GM18858 (cell line): ENCODE data around the gene CIAPIN1.
"Not testable (repeated sequence)": the region's sequence is repeated elsewhere in the genome, so short reads cannot be mapped to it uniquely, and the experiment has no call there.

Experiments
- ATAC-seq: cut with Tn5 transposase; IDR thresholded peaks from one replicate; pipeline ENCODE4 v1.9.1; 2021; ENCODE audit not compliant: unreplicated experiment

Gene CIAPIN1

DNA sequence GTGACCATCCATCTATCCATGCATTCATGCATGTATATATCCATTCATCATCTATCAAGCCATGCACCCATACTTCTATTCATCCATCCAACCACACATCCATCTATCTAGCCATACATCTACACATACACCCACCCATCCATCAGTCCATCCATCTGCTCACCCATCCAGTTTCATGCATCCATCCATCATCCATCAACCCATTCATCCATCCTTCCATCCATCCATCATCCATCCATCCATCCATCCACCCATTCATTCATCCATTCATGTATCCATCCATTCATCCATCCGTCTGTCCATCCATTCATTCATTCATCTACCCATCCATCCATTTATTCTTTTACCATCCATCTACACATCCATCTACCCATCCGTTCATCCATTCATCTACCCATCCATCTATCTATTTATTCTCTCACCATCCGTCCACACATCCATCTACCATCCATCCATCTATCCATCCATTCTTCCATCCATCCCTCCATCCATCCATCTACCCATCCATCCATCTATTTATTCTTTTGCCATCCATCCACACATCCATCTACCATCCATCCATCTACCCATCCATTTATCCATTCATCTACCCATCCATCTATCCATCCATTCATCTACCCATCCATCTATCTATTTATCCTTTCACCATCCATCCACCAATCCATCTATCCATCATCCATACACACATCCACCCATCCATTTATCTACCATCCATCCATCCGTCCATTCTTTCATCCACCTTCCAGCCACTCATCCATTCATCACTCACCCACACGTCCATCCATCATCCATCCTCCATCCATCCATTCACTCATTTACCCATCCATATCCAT lies 39.4 kb downstream of the CIAPIN1 start:
- ATAC-seq = no peak

DNA sequence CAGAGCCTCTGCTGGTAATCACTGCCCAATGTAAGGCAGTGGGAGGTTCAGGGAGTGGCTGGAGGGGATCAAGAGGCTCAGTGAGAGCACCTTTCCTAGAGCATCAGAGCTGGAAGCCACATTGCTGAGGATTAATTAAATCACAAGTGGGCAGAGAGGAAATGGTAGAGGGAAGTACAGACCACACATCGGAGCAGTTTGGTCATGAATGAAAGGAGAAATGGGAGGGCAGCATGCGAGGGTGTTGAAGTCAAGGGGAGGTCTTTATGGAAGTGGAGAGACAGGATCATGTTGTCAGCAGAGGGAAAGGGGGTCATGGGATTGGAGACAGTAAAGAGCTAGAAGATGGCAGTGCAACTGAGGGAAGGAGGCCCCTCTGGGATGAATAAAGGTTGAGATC lies 40.3 kb downstream of the CIAPIN1 start:
- no peak for ATAC-seq

DNA sequence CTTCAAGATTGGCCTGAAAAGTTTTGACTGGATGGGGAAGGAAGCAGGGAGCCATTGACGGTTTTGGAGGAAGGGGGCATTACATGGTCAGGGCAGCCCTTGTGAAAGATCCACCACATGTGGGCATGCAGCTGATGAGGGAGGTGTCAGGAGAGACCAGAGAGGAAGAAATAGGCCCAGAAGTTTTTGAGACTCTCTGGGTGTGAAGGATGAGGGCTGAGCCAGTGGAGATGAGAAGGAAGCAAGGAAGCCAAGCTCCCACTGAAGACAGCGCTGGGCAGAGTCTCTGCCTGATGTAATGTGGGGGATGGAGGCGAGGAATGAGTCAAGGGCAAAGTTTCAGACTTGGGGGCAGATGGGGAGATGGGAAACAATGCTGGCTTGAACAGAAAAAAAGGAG lies 42.1 kb downstream of the CIAPIN1 start:
- no peak for ATAC-seq

DNA sequence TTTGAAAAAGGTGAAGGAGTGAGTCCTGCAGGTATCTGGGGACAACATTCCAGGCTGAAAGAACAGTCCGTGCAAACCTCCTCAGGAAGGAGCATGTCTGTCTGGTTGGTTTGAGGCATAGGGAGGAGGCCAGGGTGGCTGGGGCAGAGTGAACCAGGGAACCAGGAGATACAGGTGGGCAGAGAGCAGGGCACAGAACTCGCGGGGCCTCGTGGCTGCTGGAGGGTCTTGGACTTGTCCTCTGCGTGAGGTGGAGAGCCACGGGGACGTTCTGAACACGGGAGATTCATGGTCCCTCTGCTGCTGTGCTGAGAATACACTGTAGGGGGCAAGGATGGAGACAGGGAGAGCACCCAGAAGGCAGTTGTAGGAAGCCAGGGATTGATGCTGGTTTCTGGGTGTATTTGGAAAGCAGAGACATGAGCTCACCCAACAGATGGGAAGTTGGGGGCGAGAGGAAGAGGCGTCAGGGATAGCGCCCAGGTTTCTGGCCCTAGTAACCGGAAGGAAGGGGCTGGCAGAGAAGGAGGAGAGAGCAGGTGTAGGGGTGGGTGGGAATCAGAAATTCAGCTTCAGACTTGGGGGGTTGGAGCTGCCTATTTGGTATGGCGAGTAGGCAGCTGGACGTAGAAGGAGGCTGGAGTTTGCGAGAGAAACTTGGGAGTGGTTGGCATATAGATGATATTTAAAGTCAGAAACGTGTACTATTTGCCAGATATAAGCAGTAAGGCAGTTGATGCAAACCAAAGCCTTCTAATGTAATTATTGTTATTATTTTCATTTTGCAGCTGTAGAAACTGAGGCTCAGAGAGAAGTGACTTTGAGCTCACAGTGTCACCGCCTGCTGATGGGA lies 43.0 kb downstream of the CIAPIN1 start, which contains the start of gene CCL17:
Gene CCL17, plus strand, starts transcription at position 803 of the 853 bp plus-strand sequence. CDS start 9,166 bp downstream, outside the sequence.
- ATAC-seq = no peak

DNA sequence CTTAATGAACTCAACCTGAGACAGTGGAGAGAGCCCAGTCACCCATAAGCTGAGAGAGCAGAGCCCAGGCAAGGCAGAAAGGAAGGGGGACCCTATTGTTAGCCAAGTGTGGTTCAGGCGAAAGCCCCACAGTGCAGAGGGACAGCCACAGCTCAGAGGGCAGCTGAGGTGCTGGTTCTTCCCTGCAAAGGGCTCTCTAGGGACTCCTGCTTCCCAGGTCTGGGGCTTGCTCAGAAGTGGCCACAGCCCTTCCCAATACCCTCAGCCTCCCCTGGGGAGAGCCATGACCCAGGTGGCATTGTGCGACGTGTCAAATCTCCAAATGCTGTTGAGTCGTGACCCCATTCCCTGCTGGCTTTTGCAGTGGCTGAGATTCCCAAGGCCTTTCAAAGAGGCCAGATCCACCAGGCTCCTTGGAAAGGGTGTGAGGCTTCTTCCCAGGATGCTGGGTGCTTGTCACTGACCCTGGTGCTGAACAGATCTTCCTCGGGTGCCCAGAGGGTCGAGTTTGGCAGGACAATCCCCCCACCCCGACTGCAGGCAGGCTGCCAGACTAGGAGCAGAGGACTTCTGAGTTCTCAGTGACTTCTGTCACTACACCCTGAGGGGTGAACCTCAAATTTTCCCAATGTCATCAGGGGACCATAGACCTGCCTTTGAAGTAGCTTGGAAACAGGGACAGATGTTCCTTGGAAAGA lies 45.1 kb downstream of the CIAPIN1 start:
- no peak for ATAC-seq

DNA sequence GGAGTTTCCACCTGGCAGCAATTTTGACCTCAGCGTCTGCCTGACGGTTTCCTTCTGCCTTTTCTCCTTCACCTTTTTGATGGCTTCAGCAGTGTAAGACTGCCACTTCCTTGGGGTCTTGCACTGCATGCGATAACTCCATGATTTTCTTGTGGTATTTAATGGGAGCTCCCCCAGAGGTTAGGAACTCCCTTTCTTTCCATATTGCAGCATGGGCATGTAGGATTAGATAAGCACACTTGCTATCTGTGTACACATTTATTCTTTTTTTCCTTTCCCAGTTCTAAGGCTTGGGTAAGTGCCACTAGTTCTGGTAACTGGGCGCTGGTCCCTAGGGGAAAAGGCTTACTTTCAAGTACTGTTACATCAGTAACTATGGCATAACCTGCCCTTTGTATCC lies 49.7 kb downstream of the CIAPIN1 start:
- not testable (repeated sequence) for ATAC-seq

DNA sequence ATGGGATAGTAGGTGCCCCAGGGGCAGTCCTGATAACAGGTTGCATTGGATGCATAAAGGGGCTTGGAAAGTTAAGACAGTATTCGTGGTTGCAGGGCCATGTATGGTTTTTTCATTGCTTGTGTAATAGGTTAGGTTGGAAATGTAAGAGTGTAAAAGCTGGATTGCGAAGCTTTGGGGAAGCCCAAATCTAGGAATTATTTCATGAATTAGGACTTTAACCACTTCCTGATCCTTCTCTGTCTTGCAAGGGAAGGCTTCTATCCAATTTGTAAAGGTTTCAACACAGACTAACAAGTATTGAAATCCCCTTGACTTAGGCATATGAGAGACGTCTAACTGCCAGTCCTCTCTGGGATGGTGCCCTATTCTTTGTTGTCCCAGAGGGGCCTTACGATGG lies 50.4 kb downstream of the CIAPIN1 start:
- no peak for ATAC-seq

DNA sequence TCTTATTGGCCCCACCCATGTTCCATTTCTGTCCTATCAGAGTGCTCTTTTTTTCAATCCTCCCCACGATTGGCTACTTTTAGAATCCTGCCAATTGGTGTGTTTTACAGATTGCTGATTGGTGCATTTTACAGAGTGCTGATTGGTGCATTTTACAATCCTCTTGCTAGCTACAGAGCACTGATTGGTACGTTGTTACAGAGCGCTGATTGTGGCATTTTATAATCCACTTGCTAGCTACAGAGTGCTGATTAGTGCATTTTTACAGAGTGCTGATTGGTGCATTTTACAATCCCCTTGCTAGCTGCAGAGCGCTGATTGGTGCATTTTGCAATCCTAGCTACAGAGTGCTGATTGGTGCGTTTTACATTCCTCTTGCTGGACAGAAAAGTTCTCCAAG lies 52.2 kb downstream of the CIAPIN1 start:
- ATAC-seq = no peak

DNA sequence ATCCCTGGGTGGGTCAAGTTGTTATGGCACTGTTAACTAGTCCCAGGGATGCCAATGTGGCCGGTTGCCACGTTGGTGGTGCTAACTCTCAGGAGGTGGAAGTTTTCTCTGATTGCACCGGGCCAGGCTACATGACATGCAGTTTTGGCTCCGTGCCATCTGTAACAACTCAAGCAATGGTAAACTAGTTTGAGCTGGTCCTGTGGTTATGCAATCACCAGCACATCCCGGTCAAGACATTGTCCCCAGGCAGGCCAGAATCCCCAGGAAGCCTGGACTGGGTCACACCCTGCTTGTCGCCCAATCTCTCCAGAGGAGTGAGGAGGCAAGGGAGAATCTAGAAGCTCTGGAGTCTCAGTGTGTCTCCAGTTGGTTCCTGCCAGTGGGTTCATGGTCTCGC lies 52.7 kb downstream of the CIAPIN1 start:
- ATAC-seq = no peak

DNA sequence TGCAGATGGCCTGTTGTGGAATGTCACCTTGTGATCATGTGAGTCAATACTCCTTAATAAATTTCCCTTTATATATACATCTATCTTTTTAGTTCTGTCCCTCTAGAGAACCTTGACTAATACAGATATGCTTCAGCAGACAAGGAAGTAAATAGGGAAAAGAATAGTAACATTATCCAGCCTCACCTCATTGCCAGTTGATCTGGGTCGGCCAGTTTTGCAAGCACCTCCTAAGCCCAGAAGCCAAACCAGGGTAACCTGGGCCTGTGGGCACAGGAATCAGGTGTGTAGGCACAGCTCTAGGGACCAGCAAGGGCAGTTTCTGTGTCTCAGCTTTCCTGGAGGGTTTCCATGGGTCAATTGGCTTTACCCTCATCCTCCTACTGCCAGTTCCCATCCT lies 54.5 kb downstream of the CIAPIN1 start:
- no peak for ATAC-seq

DNA sequence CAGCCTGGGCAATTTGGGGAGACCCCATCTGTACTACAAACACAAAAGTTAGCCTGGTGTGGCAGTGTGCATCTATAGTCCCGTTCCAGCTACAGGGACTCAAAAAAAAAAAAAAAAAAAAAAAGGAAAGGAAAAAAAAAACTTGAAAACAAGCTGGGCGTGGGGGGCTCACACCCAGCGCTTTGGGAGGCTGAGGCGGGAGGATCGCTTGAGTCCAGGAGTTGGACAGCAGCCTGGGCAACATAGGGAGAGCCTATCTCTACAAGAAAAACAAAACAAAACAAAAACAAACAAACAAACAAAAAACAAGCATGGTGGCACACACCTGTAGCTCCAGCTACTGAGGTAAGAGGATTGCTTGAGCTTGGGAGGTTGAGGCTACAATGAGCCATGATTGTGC lies 55.5 kb downstream of the CIAPIN1 start:
- ATAC-seq = no peak

DNA sequence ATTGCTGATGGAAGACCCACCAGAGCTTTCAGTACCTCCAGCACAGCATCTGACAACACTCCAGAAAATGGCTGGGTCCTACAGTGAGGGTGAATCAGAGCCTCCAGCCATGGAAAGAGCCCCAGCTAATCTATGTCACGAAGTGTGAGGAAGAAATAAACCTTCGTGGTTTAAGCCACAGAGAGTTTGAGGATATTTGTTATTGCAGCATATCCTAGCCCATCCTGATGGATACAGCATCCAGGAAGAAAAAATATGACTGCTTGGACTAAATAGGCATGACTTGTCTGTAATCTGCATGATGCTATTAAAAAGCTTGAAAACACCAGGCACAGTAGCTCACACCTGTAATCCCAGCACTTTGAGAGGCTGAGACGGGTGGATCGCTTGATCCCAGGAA lies 55.9 kb downstream of the CIAPIN1 start:
- ATAC-seq = no peak

DNA sequence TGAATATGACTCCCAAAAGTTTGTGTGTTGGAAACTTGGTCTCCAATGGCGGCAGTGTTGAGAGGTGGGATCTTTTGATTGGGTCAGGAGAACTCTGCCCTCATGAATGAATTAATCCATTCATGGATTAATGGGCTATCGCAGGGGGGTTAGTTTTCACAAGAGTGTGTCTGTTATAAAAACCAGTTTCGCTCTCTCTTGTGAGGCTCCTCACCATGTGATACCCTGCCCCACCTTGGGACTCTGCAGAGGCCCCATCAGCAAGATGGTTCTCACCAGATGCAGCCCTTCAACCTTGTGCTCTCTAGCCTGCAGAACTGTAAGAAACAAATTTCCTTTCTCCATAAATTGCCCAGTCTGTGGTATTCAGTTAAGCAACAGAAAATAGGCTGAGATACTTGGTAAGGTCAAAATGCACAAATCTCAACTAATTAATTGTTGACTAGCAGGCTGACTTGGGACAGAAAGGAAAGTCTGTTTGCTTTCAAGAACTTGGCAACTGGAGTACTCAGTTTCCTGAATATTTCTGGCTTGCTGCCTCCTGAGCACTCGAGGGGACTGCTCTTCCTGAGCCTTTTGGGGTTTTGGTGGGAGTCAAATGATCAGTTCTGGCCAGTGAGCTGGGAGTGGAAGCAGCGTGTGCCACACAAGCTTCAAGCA lies 56.4 kb downstream of the CIAPIN1 start:
- no peak for ATAC-seq

DNA sequence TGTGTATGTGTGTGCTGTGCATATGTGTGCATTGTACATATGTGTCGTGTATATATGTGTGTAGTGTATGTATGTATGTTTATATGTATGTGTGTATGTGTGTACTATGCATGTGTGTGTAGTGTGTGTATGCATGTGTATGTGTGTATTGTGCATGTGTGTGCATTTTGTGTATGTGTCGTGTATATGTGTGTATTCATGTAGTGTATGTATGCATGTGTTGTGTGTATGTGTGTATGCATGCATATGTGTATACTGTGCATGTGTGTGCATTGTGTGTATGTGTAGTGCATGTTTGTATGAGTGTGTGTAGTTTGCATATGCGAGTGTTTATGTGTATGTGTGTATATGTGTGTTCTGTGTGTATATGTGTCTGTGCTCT lies 58.1 kb downstream of the CIAPIN1 start:
- no peak for ATAC-seq

DNA sequence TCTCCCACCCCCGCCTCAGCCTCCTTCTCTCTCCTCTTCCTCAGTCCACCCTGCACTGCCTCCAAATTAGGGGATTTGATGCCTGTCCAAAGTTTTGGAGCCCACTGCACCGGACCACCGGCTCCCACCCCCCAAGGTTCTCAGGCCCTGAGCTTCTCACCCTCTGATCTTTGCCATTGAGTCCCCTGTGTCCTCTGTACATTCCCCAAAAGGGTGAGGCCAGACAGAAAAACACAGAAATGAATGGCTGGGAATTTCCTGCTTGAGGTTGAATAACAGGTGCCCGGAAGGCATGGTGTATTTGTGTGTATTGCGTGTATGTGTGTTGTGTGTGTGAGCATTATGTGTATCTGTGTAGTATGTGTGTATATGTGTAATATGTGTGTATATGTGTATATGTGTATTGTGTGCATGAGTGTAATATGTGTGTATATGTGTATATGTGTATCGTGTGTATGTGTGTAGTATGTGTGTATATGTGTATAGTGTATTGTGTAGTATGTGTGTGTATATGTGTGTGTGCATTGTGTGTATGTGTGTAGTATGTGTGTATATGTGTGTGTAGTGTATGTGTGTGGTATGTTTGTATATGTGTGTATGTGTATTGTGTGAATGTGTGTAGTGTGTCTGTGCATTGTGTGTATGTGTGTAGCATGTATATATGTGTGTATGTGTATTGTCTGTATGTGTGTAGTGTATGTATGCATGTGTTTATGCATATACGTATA lies 58.7 kb downstream of the CIAPIN1 start:
- no peak for ATAC-seq

DNA sequence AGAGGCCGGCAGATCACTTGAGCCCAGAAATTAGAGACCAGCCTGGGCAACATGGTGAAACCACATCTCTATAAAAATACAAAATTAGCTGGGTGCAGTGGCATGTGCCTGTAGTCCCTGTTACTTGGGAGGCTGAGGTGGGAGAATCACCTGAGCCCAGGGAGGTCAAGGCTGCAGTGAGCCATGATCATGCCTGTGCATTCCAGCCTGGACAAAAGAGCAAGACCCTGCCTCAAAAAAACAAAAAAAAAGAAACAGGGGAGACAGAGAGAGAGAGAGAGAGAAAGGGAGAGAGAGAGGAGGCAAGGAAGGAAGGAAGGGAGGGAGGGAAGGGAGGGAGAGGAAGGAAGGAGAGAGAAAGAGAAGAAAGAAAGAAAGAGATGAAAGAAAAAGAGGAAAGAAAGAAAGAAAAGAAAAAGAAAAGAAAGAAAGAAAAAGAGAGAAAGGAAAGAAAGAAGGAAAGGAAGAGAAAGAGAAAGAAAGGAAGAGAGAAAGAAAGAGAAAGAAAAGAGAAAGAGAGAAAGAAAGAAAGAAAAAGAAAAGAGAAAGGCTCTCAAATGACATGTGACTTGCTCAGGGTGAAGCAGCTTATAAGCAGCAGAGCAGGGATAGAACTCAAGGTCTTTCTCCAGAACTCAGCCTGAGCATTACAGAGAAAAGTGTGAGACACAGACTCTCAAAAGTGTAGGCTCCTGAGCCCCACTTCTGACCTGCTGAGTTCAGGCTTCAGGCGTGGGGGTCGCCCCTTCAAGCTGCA lies 59.4 kb downstream of the CIAPIN1 start:
- no peak for ATAC-seq

DNA sequence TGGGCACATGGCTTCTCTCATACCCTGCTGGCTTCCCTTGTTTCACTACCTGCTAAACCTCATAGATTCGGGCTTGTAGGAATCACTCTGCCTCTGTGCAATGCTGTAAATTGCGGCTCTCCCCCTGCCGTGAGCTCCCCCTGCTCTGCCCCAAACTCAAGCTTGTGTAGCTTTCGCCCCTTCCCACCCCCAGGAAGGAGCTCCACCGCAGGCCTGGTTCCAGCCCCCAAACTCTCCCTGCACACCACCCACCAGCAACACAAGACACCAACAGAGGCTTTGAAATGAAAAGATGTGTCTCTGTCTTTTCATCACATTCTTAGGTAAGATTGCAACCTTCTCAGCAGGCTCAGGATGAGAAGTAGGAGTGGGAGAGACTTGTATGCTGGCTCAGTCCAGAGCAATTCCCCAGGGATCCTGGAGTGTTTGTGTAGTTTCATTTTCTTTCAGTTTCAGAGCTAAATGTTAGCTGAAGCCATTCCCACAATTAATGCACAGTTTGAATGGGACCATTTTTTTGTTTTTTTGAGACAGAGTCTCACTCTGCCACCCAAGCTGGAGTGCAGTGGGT lies 60.7 kb downstream of the CIAPIN1 start:
- no peak for ATAC-seq

DNA sequence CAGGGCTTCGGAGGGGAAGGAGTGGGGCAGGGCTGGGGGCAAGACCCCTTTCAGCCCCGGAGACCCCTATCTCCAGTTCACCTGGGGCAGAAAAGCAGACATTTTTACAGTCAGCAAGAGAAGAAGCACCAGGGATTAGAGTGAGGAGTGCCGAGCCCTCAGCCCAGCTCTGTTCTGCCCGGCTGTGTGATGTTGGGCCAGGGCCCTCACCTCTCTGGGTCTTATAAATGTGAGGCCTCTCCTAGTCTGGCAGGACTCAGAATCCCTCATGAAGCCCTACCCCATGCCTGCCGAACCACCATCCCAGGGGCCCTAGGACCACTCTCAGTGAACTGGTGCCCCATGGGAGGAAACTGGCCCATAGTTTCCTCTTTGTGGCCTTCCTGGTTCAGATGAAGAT lies 62.1 kb downstream of the CIAPIN1 start:
- ATAC-seq = no peak
